CD4-positive, alpha-beta T cell treated with Interleukin-21 for 1 hour (primary cell): ENCODE results near the gene TSNAXIP1.

Source experiments
- DNase-seq: peaks from one replicate; pipeline ENCODE4 v3.0.0-alpha.2; 2020

TSNAXIP1 gene

GRCh38 chr16:67782567-67783352, 23.9 kb upstream of the TSNAXIP1 start:
- no peak for DNase-seq

GRCh38 chr16:67783353-67783725, 23.4 kb upstream of the TSNAXIP1 start:
- DNase-seq, result no peak

- no peak for DNase-seq
Measured at GRCh38 chr16:67786491-67786890, 20.2 kb upstream of the TSNAXIP1 start.

- no peak for DNase-seq
Measured at GRCh38 chr16:67790071-67790470, 16.6 kb upstream of the TSNAXIP1 start.

- DNase-seq, result no peak
Measured at GRCh38 chr16:67796099-67796718, 10.5 kb upstream of the TSNAXIP1 start.

GRCh38 chr16:67800338-67800926, 6.3 kb upstream of the TSNAXIP1 start:
- DNase-seq, result no peak

- DNase-seq, result no peak
Measured at GRCh38 chr16:67801241-67801640, 5.4 kb upstream of the TSNAXIP1 start.

- peak; percentile 53 for DNase-seq
Measured at GRCh38 chr16:67801883-67802282, 4.8 kb upstream of the TSNAXIP1 start.

- no peak for DNase-seq
Measured at GRCh38 chr16:67803894-67804293, 2.8 kb upstream of the TSNAXIP1 start.

GRCh38 chr16:67804853-67805542, 1.7 kb upstream of the TSNAXIP1 start:
- no peak for DNase-seq

GRCh38 chr16:67805718-67806427, 816 bp upstream of the TSNAXIP1 start:
- no peak for DNase-seq

- DNase-seq, result no peak
Measured at GRCh38 chr16:67807148-67807682, 526 bp downstream of the TSNAXIP1 start.

GRCh38 chr16:67811899-67812298, 5.2 kb downstream of the TSNAXIP1 start:
- no peak for DNase-seq

GRCh38 chr16:67814567-67814966, 7.9 kb downstream of the TSNAXIP1 start:
- no peak for DNase-seq

- no peak for DNase-seq
Measured at GRCh38 chr16:67820608-67821259, 14.0 kb downstream of the TSNAXIP1 start.

GRCh38 chr16:67822511-67822910, 15.8 kb downstream of the TSNAXIP1 start:
- DNase-seq, result no peak

GRCh38 chr16:67825119-67825518, 18.4 kb downstream of the TSNAXIP1 start:
- no peak for DNase-seq

- DNase-seq, result no peak
Measured at GRCh38 chr16:67825906-67826305, 19.2 kb downstream of the TSNAXIP1 start.

- no peak for DNase-seq
Measured at GRCh38 chr16:67828651-67829050, 22.0 kb downstream of the TSNAXIP1 start.

GRCh38 chr16:67833030-67833414, 26.3 kb downstream of the TSNAXIP1 start:
- DNase-seq, result no peak

- DNase-seq, result peak; percentile 95
Measured at GRCh38 chr16:67833415-67834241, 26.9 kb downstream of the TSNAXIP1 start.
